Cardiac septum (tissue), 1 donor: ENCODE results near the gene BBS9. TPM values are rescaled to one million over a fixed set of nuclear protein-coding genes. Genes with fewer than 3 reads are reported as not detected.

ENCODE experiments used
- DNase-seq: peaks from one replicate; pipeline ENCODE4 v3.0.0-alpha.2; 2020; ENCODE audit warnings: low spot score
- intact Hi-C: fragments of 100-400 bp; cut with DNase I; formaldehyde crosslinking; loops from one replicate; pipeline ENCODE4 v1.14.0; 2022
- total RNA-seq: library from RNA; stranded (reverse); fragmentation: NEBNext Ultra II Directional; extraction: Animal tissue kit (Norgen Biotek cat#: 25700); gene quantifications from one replicate; pipeline ENCODE4 v1.2.1, GENCODE V29; 2021
- donor health status: DM: no; HTN: no; CAD: no.

BBS9 gene
- total RNA-seq, 1 donor from 2014 or later: 8.7 TPM

DNA sequence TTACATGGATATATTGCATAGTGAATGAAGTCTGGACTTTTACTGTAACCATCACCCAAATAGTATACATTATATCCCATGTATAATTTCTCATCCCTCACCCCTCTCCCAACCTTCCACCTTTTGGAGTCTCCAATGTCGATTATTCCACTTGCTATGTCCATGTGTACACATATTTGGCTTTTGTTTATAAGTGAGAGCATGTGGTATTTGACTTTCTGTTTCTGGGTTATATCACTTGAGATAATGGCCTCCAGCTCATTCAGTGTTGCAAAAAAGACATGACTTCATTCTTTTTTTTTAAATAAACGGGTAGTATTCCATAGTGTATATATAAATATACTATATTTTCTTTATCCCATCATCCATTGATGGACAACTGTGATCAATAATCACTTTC is 487.4 kb downstream of the BBS9 start:
- intact Hi-C loops: no loop called here
- DNase-seq: no peak

DNA sequence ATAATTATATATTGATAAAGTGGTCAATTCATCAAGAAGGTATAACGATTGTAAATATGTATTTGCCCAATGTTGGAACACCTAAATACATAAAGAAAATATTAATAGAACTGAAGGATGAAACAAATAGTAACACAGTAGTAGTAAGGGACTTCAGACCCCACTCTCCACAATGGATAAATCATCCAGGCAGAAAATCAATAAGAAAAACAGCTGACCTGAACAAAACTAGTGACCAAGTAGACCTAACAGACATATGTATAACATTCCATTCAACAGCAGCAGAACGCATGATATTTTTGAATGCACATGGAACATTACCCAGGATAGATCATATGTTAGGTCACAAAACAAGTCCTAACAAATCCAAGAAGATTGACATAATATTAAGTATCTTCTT is 489.9 kb downstream of the BBS9 start:
- no peak for DNase-seq

DNA sequence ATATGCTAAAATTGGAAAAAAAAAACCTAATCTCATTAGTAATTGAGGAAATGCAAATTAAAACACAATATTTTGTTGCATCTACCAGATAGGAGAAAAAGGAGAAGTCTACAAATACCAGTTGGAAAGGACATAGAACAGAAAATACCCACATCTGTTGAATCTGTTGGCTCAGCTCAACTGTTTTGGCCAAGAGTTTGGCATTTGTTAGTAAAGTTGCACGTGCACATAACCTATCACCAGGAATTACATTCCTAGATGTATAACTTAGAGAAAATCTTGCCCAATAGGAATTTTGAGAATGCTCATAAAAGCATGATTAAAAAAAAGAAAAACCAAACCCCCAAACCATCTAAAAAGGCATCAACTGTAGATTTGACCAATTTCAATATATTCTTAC is 493.9 kb downstream of the BBS9 start:
- intact Hi-C loops: no loop called here
- DNase-seq: no peak

More for the DNA sequence above, 489.9 kb downstream of the BBS9 start:
- intact Hi-C loops: no loop called here

DNA sequence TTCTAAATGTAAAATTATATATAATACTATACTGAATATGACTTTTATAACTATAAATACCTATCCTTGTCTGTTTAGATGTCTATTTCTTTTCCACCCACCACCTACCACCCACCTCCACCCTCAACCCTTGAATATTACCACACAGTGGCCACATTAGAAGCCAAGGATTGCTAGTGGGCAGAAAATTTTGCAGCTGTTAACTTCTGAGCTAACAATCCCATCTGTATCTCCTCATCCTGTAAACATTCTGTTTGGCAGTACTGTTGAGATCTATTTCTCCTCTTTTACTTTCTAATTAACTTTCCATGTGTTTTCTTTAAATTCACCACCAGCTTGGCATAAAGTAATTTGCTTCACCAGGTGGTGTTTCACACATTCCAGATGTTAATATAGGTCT is 494.9 kb downstream of the BBS9 start:
- intact Hi-C loops: no loop called here

DNA sequence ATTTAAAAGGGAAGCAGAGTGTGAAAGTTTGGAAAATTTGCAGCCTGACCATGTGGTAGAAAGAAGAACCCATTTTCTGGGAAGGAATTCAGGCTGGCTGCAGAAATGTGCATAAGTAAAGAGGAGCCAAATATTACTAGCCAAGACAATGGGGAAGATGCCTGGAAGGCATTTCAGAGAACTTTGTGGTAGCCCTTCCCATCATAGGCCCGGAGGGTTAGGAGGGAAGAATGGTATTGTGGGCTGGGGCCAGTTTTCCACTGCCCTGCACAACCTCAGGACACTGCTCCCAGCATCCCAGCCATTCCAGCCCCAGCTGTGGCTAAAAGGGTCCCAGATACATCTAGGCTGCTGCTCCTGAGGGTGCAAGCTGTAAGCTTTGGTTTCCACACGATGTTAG is 497.5 kb downstream of the BBS9 start:
- intact Hi-C loops: no loop called here
- DNase-seq: no peak

More for the DNA sequence above, 494.9 kb downstream of the BBS9 start:
- DNase-seq: no peak

DNA sequence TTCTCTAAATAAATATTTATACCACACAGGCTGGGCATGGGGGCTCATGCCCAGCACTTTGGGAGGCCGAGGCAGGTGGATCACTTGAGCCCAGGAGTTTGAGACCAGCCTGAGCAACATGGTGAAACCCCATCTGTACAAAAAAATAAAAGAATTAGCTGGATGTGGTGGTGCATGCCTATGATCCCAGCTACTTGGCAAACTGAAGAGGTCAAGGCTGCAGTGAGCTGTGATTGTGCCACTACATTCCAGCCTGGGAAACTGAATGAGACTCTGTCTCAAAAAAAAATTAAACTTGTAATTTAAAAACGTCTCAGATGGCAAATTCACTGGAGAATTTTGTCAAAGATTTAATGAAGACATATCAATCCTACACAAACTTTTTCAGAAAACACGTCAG is 498.4 kb downstream of the BBS9 start:
- intact Hi-C loops: no loop called here

DNA sequence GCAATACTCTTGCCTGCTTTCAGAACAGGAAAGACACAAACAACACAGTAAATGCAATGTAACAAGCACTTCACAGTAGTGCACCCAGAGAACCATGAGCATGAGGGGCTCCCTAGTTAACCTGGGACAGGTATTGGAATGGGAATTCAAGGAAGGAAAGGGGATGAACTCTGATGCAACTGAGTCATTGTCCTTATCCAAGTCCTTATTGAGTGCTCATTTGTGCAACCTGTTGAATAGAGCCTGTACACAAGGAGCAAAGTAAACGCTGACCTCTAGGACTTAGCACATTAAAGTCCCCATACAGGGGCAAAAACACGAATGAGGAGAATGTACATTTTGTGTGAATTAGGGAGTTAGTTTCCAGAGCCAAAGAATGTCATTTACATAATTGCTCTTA is 499.5 kb downstream of the BBS9 start:
- intact Hi-C loops: no loop called here
- DNase-seq: no peak

More for the DNA sequence above, 498.4 kb downstream of the BBS9 start:
- DNase-seq: no peak

DNA sequence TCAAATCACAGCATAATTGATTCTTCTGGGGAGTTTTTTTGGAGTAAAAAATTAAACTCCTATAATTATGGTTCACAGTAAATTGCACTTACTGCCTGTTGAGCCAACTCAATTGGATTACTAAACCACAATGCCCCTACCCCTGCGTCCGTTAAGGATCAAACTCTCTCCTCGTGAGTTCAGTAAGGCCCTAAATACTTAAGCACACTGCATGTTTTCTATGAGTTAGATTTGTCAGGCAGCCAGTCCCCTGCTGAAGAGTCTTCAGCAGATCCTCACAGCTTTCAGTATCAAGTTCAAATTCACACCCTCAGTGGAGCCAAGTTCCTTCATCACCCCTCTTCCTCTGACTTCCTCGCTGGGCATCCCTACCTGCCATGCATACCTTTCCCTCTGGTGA is 501.0 kb downstream of the BBS9 start:
- intact Hi-C loops: no loop called here
- DNase-seq: no peak

DNA sequence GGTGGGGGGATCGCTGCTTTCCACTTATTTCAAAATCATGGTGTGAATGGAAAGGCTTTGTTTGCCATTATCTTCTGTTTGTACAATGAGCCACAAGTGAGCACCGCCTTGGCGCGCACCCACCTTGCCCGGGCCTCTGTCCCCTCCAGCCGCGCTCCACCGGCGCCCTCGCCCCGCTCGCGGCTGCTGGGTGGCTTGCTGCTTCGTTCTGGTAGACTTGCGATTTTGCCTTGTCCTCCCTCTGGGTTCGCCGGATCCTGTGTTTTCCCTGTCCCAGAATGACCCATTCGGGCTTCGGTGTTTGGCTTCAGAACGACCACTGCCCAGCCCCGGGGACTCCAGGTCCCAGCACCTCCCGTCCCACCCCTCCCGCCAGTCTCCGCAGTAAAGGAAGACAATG is 503.0 kb downstream of the BBS9 start:
- no peak for DNase-seq
- intact Hi-C loops: no loop called here

DNA sequence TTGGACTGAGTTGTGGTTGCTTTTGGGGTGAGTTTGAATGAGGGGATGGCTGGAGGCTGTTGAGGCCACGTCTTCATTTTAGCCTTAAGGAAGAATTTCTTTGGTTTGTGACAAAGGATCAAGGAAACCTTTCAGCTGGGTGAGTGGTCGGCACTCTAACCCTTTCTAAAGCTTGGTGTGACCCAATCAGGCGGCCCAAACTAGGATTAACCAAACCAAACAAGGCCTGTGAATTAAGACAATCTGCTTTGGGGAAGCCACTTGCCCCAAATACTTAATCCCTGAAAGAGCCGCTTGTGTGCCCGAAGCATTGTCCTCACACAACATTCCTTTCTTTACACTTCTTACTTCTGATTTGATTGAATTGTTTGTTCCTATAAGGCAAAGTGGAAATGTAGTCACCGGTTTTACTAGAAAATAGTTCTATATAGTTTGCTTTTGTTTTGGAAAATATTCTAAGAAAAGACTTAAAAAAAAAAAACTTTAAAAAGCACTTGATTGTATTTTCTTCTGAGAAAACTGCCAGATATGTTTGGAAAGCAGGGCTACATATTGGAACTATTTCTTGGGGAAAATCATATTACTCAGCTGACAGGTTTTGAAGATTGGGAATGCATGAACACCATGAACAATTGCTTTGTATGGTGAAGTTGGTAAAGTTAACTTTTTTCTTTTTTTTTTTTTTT is 503.6 kb downstream of the BBS9 start:
- intact Hi-C loops: no loop called here
- no peak for DNase-seq

DNA sequence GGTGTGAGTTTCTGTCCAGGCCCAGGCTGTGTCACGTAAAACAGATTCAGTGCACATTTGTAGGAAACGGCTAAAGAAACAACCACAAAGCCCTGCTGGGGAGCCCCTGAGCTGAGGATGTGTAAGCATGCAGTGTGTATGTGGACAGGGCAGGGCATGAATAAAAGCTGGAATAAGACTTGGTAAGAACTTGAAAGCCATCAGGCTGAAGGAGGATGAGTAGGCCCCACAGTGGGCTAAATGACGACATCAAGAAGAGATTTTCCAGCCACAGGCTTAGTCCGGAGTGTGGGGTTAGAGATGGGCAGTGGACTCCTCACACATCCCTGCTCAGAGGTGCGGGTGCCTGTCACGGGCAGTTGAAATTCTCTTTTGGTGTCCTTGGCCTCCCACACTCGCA is 505.2 kb downstream of the BBS9 start:
- intact Hi-C loops: no loop called here
- no peak for DNase-seq

DNA sequence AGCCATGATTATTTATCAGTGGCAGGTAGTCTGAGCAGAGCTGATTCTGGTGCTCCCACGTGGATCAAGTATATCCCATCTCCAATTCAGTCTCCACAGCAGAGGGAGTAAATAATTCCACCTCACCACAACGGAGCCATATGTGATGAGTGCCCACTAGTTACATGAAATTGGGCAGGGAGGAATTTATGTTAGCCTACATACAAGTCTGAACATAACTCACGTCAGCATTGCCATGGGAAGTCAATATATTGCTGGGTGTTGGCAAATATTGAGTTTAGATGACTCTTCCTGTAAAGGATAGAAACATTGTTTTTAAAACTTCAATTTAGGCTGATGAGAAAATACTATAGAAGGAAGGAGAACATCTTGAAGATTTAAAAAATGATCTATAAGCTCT is 507.0 kb downstream of the BBS9 start:
- intact Hi-C loops: no loop called here

DNA sequence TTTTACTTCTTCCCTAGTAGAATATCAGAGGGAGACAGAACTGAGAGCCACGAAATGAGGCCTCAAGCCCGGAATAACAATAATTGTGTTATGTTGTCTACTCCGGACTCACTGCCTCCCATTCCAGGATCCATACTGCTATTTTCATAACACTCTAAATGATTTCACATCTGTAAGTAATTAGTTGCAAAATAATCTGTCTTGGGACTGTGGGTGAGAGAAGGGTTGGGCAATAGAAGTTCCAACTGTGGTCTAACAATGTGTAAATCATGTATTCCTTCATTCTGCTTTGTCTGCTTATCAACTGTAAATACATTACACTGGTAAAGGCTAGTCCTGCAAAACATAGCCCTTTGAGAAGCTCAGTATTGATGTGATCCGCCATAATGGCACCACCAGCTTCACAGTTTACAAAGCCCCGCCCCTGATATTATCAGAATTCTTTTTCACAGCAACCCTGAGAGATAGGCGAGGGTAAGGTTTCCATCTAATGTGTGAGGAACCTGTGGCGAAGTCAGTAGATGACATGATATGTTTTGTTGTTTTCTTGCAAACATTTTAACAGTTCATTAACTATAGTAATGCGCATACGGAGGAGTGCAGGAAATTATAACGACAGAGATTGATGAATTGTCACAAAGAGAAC is 510.3 kb downstream of the BBS9 start:
- DNase-seq: no peak
- intact Hi-C loops: no loop called here

More for the DNA sequence above, 507.0 kb downstream of the BBS9 start:
- DNase-seq: no peak

DNA sequence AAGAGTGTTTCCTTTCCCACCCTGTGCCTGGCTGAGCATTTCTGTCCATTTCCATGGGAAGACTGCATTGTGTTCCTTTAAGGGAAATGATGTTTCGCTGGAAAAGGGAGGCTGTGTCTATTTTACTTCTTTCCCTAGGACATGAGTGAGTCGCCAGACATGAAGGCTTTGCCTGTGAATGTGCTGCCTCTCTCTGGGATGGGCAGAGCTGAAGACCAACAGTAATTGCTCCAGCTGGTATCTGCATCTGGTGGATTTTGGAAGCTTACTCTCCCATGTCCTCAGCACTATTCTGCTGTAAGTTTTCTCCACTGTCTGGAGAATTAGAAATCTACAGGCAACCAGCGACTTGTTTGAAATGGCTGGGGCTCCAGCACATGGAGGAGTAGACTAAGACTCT is 511.4 kb downstream of the BBS9 start:
- intact Hi-C loops: no loop called here
- no peak for DNase-seq

DNA sequence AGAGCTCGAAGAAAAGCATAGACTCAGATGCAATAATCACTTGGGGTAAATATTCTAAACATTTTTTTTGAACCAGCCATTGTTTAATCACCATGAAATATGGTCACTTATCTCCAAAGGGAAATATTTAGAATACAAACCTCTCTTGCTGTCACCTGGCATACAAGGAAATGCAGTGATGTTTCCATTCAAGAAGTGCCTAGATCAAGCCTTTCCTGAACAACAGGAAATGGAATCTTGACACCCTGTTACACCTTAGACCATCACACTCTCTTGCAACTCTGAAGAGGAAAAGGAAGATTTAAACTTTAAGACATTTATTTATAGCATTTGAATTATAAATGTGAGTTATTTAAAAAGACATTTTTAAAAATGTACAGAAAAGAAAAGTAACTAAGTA is 512.9 kb downstream of the BBS9 start:
- no peak for DNase-seq
- intact Hi-C loops: no loop called here

DNA sequence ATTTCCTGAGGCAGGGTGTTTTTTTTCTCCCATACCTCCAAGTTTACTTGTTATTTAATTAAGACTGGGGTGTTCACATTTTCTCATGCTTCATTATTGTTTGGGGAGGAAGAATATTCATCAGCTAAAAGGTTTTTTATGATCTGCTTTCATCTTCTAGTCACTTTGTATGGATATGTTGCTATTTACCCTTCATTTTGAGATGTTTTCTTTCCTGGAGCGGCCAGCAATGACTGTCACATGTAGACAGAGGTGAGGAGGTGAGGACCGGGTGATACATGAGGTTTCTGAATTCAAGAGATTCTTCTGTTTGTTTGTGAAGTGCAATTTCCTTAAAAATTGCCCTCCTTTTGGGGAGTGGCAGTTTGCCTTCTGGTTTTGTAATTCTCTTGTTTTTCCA is 514.2 kb downstream of the BBS9 start:
- intact Hi-C loops: no loop called here
- no peak for DNase-seq

DNA sequence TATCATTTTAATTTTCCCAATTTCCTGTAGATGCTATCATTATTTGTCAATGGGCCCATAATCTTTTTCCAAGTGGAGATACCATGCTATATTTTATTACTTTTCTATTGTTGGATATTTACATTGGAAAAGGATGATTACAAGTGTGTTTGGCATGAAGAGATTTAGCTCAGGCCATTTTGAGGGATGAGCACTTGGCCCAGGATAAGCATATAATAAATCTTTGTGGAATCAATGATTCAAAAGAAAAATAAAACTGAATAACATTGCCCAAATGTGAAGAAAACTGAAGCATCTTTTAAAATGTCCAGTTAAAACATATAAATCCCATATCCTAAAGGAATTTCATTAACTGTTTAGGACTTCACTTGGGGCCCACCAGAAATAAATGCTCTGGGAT is 515.1 kb downstream of the BBS9 start:
- DNase-seq: no peak
- intact Hi-C loops: no loop called here

DNA sequence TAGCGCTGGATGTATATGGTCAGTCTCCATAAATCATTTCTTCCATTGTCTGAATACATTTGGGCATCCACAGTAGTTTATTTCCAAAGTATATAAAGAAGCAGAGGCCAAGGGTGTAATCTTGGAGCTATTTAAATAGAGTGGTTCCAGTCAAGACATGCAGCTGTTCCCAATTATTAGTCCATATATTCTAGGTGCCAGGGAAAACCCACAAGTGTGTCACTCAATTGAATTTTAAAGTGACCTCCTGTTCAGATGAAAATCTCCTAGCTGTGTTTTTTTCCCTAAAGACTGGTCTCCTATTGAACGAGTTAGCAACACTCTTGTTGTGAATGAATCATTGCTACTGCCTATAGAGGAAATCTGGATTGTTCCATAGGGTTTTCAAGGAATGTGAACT is 515.7 kb downstream of the BBS9 start:
- no peak for DNase-seq
- intact Hi-C loops: no loop called here

DNA sequence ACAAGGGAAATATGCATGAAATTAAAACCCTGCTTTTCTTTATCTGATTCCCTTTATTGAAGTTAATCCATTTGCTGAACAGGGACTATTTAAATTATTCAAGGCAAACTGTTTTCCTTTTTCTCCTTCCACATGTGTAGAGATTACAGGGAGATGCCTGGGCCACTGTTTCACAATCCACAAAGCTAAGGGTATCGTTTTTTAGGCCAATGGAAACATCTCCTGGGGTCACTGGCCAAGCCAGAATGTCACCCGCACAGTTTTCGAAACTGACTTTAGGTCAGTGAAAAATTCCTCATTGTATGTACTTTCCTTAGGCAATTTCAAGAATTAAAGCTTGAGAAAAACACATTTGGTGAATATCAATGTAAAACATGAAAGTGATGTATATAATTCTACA is 516.8 kb downstream of the BBS9 start:
- no peak for DNase-seq
- intact Hi-C loops: no loop called here

DNA sequence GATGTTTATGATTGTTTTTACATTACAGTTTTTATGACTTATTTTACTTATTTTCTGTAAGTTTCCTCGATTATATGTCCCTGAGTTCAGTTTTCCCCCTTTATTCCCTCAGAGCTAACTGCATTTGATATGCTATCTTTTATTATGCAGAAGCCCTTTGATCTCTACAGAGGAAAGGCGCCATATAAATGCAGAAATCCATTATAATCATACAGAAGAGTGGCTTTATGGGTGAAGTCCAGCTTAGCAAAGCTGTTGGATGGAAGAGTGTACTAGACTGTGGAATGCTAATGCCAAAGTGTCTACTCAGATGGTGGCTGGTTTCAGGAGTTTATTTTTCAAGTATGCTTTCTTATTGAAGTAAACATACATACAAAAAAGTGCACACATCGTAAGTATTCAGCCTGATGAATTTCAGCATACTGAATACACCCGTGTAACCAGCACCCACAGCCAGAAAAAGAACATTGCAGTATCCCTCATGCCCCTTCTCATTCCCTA is 517.6 kb downstream of the BBS9 start:
- intact Hi-C loops: no loop called here
- DNase-seq: no peak
